Measurements from ENCODE around the gene PTEN.
A peak's percentile ranks its signal among the peaks of the same experiment; 100 is the strongest.

PTEN gene

DNA sequence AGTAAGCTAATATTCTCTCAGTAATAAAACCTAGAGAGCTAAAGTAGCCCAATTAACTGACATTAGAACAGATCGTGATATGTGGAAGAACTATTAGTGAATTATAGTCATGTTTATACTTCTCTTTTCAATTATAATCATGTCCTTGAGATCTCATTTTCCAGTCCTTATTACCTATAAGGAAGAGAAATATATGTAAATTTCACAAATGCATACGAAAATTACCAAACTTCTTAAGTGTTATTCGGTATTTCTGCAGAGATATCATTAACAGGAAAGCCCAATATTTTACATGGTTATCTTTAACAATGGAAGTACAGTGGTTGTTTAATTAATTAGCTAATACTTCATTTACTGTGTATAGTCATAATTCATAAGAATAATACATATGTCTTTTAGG, 110.7 kb downstream of the PTEN start:
- no peak for DNase-seq (ENCODE audit: low spot score)
- no peak for FAIRE-seq

DNA sequence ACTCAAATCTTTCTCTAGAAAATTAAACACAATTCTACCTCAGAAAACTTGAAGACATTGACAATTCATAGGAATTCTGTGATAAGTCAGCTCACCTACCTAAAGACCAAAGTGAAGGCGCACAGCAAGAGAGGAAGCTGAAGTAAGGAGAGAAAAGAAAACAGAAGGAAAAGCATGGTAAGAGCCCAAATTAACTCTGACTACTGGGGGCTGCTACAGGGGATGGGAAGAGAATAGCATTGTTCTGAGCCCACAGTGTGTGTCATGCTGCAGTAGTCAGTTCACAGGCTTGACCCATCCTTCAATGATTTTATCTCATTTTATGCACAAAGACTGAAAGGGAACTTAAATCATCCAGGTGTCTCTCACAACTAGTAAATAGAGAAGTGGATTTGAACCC, 111.3 kb downstream of the PTEN start:
- no peak for DNase-seq (ENCODE audit: low spot score)
- no peak for FAIRE-seq

DNA sequence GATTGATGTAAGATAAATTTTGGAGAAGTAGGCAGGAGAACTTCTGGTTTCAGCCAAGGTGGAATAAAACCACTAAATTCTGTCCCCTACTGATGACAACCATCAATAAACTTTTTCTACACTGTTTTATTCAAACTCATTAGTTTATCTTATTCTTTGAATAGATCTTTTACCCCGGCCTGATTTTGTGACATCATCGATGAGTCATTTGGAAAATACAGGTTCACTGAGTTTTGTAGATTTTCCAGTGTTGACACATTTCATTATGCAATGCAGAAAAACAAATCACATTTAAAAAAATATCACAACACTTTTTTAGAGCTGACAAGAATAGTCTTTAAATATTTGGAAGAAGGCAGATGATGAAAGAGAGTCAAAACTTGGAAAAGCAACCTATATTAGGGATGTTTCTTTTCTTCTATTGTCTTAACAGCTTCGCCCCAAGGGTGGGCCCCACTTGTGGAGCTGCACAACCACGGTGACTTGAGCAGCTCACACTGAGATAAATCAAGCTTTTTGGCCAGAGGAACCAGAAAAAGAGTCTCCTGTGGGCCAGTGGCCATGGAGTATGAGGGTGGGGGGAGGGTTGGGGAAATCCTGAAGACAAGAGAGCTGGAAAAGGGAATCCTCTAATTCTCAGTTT, 112.8 kb downstream of the PTEN start:
- no peak for DNase-seq (ENCODE audit: low spot score)
- FAIRE-seq: no peak

DNA sequence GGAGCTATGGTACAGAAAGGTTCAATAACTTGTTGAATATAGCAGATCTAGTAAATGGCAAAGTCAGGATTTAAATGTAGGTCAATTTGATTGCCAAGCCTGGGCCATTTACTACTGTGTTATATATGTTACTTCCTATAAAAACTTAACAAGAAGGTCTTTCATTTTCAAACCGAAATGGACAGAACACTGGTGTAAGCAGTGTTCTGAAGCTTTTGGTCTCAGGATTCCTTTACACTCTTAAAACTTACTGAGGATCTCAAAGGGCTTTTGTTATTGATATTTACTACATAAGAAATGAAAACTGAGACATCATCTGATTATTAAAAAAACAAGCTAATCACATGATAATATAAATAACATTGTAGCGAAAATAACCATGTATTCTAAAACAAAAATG, 114.7 kb downstream of the PTEN start:
- DNase-seq (ENCODE audit: low spot score): no peak
- FAIRE-seq: no peak

DNA sequence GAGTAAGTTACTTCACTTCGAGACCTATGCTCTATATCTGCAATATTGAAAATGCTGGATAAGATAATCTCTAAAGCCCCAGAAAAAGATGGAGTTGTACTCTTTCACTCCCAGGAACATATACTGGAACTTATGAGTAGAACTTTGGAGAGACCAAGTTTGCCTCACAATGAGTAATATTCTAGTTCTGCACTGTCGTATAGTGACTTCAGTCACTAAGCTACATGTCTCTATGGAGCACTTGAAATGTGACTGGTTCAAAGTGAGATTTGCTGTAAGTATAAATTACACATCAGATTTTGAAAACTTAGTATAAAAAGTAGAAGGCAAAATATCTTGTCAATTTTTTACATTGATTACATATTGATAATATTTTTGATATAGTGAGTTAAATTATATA, 116.4 kb downstream of the PTEN start:
- DNase-seq (ENCODE audit: low spot score): no peak

DNA sequence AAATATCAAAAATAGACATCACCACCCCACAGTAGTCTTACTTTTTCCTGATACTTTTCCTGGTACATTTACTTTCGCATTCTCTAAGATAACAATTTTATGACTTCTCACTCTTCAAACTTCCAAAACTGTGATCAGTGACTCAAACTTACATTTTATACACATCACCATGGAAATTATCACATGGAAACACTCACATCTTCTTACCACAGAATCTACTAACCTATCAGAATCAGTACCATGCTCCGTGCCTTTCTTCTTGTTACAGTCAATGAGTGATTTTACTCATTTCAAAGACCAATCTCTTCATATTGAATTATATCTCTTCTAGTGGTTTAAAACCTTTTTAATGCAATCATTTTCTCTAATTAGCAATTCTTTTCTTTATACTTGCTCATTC, 120.3 kb downstream of the PTEN start:
- DNase-seq (ENCODE audit: low spot score) (no peak), FAIRE-seq (no peak)

More for the DNA sequence above, 116.4 kb downstream of the PTEN start:
- FAIRE-seq: no peak

DNA sequence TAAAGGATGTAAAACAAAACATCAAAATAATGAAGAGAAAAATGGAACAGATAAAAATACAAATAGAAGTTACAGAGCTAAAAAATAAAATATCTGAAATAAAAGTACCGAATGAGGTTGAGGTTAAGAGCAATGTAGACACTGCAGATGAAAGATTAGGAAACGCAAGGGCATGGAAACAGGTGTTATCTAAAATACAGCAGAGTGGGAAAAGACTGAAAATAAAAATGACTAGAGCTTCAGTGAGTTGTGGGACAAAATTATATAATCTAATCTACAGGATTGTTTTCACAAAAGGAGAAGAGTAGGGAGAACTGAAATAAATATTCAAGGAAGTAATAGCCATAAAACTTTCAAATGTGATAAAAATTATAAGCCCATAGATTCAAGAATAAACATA, 123.8 kb downstream of the PTEN start:
- FAIRE-seq: no peak
- DNase-seq (ENCODE audit: low spot score): no peak

DNA sequence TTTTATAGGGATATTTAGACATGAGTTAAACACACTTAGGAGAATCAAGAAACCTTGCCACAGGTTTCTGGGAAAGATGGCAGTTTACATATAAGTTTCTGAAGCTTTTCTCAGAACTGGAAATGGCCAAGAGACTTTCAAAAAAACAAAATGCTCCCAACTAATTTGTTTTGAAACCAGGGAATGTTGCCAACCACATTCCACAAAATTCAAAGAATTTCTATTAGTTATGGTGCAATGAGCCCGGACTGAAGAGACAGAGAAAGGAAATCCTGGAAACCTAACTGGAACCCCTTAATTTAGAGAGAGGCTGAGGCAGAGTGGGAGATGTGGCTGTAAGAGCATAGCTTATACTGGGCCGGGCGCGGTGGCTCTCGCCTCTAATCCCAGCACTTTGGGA, 128.5 kb downstream of the PTEN start:
- DNase-seq (ENCODE audit: low spot score): no peak
- no peak for FAIRE-seq

DNA sequence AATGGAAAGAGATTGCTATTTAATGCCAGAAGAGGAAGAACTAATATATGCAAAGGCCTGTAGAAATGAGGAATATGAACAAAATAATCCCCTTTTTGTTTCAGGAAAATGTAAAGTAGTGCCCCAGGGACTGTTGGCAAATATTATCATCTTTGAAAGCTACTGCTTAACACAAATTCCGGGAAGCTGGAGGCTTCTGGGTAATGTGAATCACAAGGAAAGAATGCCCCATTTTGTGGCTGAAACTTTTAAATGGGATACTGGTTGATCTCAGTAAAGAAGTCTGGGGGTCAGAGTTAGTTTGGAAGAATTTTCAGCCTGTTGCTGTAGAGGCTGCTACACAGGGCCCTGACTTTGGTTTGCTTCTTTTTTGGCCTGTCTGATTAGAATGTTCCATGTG, 141.0 kb downstream of the PTEN start:
- DNase-seq (ENCODE audit: low spot score) (peak; percentile 7), FAIRE-seq (no peak)

DNA sequence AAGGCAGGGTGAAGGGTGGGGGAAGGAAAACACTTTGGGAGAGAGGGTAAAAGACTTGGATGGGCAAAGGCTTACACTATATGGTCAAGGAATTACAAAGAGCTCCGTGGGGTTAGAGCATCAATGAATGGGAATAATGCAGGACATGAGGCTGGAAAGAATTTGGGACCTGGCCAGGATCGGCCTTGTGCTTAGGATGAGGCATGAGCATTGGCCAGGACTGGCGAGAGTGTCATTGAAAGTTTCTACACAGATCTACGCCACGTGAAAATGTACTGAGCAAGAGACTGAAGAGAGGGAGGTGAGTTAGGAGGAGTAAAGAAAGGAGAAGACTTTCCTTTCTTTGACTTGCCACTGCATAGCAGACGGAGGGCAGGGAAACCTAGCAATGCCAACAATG, 142.8 kb downstream of the PTEN start:
- no peak for DNase-seq (ENCODE audit: low spot score)
- no peak for FAIRE-seq

DNA sequence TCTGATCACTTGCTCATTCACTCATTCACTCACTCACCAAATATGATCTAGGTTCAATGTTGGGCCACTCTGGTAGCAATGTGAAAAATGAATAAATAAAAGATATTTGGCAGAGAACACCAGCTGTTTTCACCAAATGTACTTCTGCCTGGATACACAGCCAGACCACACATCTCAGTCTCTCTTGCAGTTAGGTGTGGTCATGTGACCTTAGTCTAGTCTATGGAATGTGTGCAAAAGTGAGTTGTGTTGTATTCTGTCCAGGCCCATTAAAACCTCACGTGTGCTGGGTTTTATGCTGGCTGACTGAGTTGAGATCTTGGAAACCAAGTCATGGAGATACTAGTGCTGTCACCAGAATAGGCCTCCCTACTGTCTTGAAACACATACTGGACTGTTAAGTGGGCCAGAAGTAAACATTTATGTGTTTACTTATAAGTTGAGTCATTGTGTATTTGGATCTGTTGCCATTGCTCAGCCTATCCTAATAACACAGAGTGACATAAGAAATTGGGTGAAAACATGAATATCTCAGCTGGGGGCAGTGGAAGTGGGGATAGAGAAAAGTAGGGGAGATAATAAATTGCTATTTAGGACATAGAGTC, 145.5 kb downstream of the PTEN start:
- no peak for FAIRE-seq
- DNase-seq (ENCODE audit: low spot score): no peak

DNA sequence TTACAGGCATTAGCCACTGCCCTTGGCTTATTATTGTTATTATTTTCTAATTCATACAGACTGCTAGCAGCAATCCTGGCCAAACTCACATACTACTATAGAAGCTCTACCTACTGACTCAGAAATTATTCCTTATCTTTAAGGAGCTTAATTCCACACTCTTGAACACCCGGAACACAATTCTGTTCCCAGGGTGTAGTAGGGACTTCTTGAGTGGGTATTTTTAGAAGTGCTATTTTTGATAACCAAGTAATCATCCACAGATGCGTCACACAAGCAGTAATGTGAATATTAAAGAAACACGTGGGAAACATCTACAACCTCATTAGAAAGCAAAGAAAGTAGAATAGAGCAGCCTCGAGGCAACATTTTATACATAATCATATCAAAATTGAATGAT, 149.2 kb downstream of the PTEN start:
- DNase-seq (ENCODE audit: low spot score): no peak
- FAIRE-seq: no peak

DNA sequence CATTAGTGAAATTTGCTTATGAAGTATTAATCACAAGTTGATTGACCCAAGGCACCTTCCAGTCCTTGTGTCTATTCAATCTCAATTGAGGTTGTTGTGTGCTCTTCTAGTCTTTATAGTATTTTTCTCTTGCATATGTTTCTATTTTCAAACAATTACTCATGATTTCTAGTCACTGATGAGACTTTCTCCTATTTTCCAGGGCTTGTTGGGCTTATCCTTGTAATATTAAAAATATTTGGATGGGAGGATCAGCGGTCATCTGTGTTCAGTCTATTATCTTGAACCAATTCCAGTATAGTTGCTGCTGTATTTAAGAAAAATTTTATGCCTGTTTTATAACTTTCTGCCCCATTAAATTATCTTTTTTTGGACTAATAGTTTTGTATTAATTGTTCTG, 154.4 kb downstream of the PTEN start:
- no peak for FAIRE-seq

DNA sequence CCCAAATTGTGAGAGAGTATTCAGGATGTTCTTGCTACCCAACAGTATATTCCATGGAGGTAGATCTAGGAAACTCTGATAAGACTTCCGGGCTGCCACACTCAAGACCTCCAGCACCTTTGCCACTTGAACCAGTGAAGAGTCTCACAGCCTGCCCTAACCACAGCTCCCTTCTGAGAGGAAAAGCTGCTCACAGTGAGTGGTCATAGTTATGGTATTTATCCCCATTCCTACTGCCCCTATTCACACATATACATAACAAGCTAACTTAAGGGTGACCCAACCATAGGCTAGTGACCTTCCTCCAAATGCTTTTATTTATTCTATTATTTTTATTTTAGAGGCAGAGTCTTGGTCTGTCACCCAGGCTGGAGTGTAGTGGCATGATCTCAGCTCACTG, 156.3 kb downstream of the PTEN start:
- DNase-seq (ENCODE audit: low spot score): no peak
- no peak for FAIRE-seq

More for the DNA sequence above, 154.4 kb downstream of the PTEN start:
- DNase-seq (ENCODE audit: low spot score): no peak

Measured in urothelium cell line (cell line).